ENCODE results near the gene ANKRD66. TPM values are rescaled to one million over a fixed set of nuclear protein-coding genes. Genes with fewer than 3 reads are reported as not detected.
"Not testable (repeated sequence)": the region's sequence is repeated elsewhere in the genome, so short reads cannot be mapped to it uniquely, and the experiment has no call there.

The ANKRD66 gene
- total RNA-seq, 1 donor = not detected

DNA sequence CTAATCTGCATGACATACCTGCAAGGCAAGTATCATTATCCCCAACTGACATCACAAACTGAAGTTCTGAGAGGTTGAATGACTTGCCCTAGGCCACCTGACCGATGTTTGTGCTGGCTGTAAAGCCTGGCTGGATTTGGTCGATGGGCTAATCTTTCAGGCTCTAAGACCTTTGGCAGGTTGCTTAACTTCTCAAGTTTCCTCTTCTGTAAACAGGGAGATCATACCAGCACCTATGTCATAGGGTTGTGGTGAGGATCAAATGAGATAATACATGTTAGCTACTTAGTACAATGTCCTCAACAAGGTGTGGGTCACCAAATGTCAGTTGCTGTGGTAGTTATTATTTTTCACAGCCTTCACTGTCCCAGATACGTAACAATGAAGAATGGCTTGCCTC lies 14.2 kb downstream of the ANKRD66 start:
- no peak for TF ChIP-seq CTCF (IDR thresholded peaks at IDR 0.05; ENCODE audit: insufficient read depth, low read length)
- DNase-seq (ENCODE audit: low read depth) = no peak
- H3K4me3 ChIP-seq (ENCODE audit: low read depth, low read length) = no peak overlapping the region

DNA sequence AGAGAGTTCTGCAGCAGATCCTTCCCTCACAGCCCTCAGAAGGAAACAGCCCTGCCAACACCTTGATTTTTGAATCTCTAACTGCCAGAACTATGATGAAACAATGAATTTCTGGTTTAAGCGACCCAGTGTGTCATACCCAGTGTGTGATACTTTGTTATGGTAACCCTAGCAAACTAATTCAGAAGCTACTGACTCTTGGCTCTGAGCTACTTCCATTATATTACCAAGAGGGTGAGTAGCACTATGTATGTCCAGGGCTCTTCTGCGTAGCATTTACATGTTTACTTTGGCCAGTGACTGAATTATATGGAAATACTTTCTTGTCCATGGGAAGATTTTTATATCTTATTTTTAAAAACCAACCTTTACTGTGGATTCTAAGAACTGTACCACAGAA lies 16.7 kb downstream of the ANKRD66 start:
- DNase-seq (ENCODE audit: low read depth) = no peak
- H3K4me3 ChIP-seq (ENCODE audit: low read depth, low read length) = no peak overlapping the region
- no peak for TF ChIP-seq CTCF (IDR thresholded peaks at IDR 0.05; ENCODE audit: insufficient read depth, low read length)

DNA sequence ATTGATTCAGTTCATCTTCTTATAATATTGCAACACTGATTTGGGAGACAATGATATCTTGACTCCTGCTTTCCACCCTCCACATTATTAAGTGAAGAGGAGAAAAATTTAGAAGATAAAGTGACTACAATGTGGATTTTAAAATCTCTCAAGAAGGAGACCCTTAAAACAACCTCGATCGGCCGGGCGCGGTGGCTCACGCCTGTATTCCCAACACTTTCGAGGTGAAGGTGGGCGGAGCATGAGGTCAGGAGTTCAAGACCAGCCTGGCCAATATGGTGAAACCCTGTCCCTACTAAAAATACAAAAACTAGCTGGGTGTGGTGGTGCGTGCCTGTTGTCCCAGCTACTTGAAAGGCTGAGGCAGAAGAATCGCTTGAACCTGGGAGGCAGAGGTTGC lies 17.5 kb downstream of the ANKRD66 start:
- DNase-seq (ENCODE audit: low read depth); H3K4me3 ChIP-seq (ENCODE audit: low read depth, low read length): not testable (repeated sequence)

GRCh38 chr6:46764961-46765360 lies 18.2 kb downstream of the ANKRD66 start:
- no peak for DNase-seq (ENCODE audit: low read depth)
- no peak overlapping the region for H3K4me3 ChIP-seq (ENCODE audit: low read depth, low read length)
- TF ChIP-seq CTCF (IDR thresholded peaks at IDR 0.05; ENCODE audit: insufficient read depth, low read length) = no peak

GRCh38 chr6:46772016-46772415 lies 25.3 kb downstream of the ANKRD66 start:
- no peak for TF ChIP-seq CTCF (IDR thresholded peaks at IDR 0.05; ENCODE audit: insufficient read depth, low read length)
- no peak for DNase-seq (ENCODE audit: low read depth)
- no peak overlapping the region for H3K4me3 ChIP-seq (ENCODE audit: low read depth, low read length)

GRCh38 chr6:46772762-46773161 lies 26.0 kb downstream of the ANKRD66 start:
- no peak overlapping the region for H3K4me3 ChIP-seq (ENCODE audit: low read depth, low read length)
- TF ChIP-seq CTCF (IDR thresholded peaks at IDR 0.05; ENCODE audit: insufficient read depth, low read length) = no peak
- DNase-seq (ENCODE audit: low read depth) = no peak

- TF ChIP-seq CTCF (IDR thresholded peaks at IDR 0.05; ENCODE audit: insufficient read depth, low read length) = no peak
- no peak overlapping the region for H3K4me3 ChIP-seq (ENCODE audit: low read depth, low read length)
- DNase-seq (ENCODE audit: low read depth) = no peak
These were observed 26.6 kb downstream of the ANKRD66 start for GRCh38 chr6:46773201-46773855.

GRCh38 chr6:46774736-46775135 lies 28.0 kb downstream of the ANKRD66 start:
- not testable (repeated sequence) for DNase-seq (ENCODE audit: low read depth); H3K4me3 ChIP-seq (ENCODE audit: low read depth, low read length)
